ENCODE measurements around the gene RAB40B.

The RAB40B gene

DNA sequence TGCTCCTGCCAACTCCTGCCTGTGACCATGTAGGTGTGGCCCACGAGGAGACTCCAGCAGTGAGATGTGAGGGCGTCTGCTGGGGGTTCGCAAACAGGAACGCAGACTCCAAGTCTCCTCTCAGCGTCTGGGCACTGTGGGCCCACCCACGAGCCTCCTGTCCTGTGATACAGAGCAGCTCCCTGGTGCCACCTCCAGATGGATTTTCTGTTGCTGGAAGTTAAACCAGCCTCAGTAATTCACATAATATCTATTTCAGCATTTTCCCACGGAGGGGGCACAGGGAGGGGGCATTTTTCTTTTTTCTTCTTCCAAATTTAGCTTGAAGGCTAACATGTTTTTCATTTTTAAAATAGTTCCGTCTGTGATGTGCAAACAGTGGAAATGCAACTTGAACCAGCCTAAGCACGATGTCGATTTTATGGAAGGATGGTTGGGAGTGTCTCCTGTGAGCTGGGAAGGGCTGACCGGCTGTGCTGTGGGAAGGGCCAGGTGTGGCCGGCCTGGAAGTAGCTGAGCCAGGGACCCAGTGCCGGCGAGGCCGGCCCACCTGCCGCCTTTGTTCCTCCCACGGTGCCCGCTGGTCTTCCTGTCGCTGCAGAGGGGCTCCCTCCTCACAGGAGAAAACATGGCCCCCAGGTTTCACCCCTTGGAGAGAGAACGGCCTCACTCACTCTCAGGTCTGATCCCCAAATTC is 3.9 kb upstream of the RAB40B start:
- H3K4me3 ChIP-seq (ENCODE audit: low read length) = no peak overlapping the region

DNA sequence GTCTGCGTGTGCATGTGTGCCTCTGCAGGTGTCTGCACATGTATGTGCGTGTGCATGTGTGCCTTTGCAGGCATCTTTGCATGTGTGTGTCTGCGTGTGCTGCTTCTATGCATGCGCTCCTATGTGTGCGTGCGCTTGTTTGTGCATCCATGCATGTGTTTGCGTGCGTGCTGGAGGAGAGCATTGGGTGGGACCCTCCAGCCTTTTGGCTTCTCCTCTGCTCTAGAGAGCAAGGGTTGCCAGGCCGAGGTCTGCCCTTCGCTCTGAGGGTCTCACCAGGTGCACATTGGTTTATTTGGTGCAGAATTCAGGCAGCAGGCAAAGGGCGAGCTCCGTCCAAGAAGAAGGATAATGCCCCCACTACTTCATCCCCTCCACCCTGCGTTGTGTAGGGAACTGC is 1.1 kb upstream of the RAB40B start:
- H3K4me3 ChIP-seq (ENCODE audit: low read length) = no peak overlapping the region

More for the DNA sequence above, 3.9 kb upstream of the RAB40B start:
- TF ChIP-seq, protein P1, sequence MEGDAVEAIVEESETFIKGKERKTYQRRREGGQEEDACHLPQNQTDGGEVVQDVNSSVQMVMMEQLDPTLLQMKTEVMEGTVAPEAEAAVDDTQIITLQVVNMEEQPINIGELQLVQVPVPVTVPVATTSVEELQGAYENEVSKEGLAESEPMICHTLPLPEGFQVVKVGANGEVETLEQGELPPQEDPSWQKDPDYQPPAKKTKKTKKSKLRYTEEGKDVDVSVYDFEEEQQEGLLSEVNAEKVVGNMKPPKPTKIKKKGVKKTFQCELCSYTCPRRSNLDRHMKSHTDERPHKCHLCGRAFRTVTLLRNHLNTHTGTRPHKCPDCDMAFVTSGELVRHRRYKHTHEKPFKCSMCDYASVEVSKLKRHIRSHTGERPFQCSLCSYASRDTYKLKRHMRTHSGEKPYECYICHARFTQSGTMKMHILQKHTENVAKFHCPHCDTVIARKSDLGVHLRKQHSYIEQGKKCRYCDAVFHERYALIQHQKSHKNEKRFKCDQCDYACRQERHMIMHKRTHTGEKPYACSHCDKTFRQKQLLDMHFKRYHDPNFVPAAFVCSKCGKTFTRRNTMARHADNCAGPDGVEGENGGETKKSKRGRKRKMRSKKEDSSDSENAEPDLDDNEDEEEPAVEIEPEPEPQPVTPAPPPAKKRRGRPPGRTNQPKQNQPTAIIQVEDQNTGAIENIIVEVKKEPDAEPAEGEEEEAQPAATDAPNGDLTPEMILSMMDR (conservative IDR thresholded peaks at IDR 0.05; ENCODE audit: low read depth, low read length) = no peak
- no peak for DNase-seq (ENCODE audit: low read depth)

DNA sequence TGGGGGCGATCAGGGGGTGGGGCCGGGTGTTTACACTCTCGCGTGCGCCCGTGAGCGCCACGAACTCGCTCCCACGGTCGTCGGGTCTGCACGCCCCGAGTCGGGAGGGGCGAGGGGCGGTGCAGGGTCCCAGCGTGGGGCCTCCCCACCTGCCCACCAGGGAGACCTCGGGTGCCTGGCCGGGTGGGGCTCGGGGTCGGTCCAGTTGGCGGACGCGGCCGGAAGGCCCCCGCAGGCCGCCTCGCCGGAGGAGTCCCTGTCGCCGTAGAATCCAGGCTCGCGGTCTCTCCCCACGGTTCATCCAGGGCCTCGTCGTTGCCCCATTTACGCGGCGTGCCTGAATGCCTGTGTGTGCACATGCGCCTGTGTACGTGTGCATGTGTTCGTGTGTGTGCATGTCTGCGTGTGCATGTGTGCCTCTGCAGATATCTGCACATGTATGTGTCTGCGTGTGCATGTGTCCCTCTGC is 510 bp upstream of the RAB40B start:
- no peak for DNase-seq (ENCODE audit: low read depth)
- TF ChIP-seq, protein P1 (conservative IDR thresholded peaks at IDR 0.05; ENCODE audit: low read depth, low read length) = no peak

More for the DNA sequence above, 1.1 kb upstream of the RAB40B start:
- DNase-seq (ENCODE audit: low read depth) = no peak
- TF ChIP-seq, protein P1 (conservative IDR thresholded peaks at IDR 0.05; ENCODE audit: low read depth, low read length) = no peak

DNA sequence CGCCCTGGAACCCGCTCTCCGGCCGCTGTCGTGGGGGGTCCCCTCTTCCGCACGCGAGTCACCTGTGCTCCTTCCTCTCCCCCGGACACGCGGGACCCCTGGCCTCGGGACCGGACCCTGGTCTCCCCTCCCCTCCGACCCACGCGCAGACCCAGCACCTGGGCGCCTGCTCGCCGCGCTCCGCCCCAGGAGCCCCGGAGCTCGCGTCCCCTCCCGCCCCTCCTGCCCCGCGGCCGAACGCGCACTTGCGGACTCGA is 762 bp downstream of the RAB40B start:
- peak overlapping the region; percentile 56 for H3K4me3 ChIP-seq (ENCODE audit: low read length)
- no peak for DNase-seq (ENCODE audit: low read depth)
- TF ChIP-seq, protein P1 (conservative IDR thresholded peaks at IDR 0.05; ENCODE audit: low read depth, low read length) = no peak

More for the DNA sequence above, 510 bp upstream of the RAB40B start:
- peak overlapping the region; percentile 55 for H3K4me3 ChIP-seq (ENCODE audit: low read length)

DNA sequence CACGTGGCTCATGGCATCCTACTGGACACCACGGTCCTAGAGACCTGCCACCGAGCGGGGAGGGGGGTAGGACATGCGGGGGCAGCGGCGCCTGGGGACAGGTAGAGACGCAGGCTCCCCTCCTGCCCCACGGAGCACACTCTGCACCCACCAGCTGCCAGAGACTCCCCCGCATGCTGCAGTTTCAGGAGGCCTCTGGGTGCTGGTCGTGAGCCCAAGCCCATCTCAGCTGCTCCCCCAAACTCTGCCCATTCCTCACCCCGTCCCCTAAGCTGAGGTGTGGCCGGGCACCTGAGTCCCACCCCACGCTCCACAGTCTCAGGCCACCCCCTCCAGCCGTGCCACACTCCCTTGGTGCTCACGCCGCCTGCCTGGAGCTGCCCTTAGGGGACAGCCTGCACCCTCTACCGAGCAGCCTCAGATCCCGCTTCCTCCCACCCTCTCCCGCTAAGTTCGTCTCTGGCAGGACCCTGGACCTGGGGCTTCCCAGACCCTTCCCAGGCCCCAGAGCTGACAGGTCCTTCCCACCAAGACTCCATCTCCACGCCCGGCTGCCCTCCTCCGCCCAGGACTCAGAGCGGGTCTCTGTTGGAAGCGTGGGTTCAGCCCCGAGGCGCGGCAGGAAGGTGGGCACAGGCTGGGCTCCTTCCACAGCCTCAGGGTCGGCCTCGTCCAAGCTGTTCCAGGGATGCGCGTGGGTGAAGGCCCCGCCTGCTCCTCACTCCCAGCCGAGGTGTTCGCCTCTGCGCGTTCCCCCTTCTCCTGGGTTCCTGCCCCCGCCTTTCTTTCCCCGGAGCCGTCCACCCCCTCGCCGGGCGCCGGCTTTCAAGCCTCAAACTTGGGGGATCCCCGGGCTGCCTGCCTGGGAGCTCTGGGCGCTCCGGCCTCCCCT is 1.3 kb downstream of the RAB40B start:
- TF ChIP-seq, protein P1 (conservative IDR thresholded peaks at IDR 0.05; ENCODE audit: low read depth, low read length) = no peak
- DNase-seq (ENCODE audit: low read depth) = no peak
- peak overlapping the region; percentile 56 for H3K4me3 ChIP-seq (ENCODE audit: low read length)

DNA sequence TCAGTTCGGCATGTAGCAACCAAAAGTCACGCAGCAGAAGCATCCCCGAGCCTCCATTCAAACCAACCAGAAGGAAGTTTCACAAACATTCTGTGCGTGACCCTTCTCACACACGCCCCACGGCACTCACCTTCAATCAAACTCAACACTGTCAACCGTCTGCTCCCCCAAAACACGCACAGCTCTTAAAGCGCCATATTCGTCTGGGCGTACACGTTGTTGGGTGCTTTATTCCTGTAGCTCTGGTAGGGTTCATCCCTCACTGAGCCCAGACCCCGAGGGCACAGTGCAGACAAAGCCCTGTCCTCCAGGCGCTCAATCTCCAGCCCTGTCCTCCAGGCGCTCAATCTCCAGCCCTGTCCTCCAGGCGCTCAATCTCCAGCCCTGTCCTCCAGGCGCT is 2.2 kb downstream of the RAB40B start:
- no peak for DNase-seq (ENCODE audit: low read depth)
- TF ChIP-seq, protein P1 (conservative IDR thresholded peaks at IDR 0.05; ENCODE audit: low read depth, low read length) = no peak
- H3K4me3 ChIP-seq (ENCODE audit: low read length) = no peak overlapping the region
